SH-SY5Y (cell line): ENCODE data around the gene USP27X.

Experiments
- GATA2 ChIP-seq: IDR thresholded peaks from 2 replicates; pipeline ENCODE4 v1.6.1; 2011; ENCODE audit warnings: mild to moderate bottlenecking, low read depth, low read length
- GATA3 ChIP-seq: IDR thresholded peaks from 2 replicates; pipeline ENCODE4 v1.6.1; 2011; ENCODE audit warnings: low read depth, mild to moderate bottlenecking, low read length, moderate library complexity

The USP27X gene

DNA sequence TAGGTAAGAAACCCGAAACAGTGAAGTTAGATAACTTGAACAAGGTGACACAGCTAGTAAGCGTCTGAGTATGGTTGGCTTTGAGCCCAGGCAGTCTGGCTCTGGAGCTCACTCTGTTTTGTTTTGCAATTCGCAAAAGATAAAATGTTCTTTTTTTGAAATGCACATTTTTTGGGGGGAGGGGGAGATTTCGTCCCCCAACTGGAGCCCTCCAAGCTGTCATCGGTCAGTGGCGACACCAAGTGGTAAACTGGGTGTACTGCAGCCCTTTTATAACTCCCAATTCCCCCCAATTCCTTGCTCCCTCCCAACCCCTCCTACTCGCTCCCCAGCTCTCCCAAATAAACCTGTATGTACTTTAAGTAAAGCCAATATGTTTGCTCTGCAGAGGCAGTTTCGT, 40.3 kb downstream of the USP27X start:
- TF ChIP-seq GATA3 (no peak), GATA2 (no peak)

DNA sequence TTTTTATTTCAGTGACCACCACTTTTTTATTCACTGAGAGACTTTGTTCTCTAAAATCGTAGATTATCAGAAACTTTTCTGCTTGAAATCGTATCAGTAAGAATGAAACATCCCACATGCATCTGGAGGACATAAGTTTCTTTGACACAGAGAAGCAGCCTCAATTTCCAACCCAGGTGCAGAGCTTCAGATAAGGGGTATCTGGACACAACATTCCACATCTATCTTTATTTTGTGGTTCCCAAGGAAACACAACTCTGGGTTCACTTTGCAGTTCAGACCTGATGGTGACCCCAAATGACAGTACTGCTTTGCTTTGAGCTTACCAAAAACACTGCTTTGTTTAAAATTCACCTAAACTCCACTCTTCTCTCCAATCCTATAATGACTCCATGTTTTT, 41.8 kb downstream of the USP27X start:
- no peak for TF ChIP-seq GATA3
- TF ChIP-seq GATA2, result no peak

DNA sequence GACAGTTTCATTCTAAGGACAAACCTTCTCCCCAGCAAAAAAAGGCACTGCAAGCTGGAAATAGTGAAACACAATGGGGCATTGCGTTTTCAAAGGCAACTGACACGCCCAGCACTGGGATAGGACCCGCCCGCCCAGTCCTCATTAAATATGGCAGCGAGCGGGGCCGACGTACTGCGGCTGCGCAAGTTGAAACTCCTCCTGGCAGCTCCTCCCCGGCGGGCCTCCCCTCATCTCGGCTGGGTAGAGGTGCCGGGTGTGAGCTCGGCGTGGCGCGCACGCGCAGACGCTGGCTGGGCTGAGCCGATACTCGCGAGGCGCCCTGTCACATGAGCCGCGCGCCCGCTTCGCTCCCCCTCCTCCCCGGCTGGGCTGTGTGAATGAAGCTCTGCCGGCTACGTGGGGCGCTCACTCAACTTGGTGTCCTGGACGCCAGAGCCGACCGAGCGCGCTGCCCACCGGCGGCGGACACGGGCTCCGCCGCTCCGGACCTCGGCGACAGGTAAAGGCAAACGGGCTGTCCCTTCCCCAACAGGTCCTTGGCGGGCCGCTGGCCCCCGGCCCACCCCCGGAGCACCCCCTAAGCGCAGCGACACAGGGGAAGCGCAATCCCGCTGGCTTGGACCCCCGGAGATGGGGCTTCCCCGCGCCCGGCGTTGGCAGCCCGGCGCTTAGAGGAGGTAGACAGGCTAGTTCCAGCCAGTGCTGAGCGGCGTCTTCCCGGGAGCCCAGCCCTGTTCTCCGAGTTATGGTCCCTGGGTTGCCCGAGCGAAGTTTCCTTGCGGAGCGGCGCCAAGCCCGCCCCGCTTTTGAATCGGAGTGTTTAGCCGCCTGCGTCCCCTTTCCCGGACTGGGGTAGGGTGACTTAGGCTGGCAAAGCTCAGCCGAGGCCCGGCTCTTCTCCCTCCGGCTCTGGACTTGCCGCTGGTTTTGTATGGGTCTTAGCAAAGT, 43.3 kb downstream of the USP27X start, which contains the start of gene CLCN5:
Gene CLCN5 (plus strand): TSS at position 306 of the 951 bp plus-strand sequence. CDS start 2,703 bp downstream, outside the sequence.
- TF ChIP-seq GATA3, result no peak
- no peak for TF ChIP-seq GATA2

DNA sequence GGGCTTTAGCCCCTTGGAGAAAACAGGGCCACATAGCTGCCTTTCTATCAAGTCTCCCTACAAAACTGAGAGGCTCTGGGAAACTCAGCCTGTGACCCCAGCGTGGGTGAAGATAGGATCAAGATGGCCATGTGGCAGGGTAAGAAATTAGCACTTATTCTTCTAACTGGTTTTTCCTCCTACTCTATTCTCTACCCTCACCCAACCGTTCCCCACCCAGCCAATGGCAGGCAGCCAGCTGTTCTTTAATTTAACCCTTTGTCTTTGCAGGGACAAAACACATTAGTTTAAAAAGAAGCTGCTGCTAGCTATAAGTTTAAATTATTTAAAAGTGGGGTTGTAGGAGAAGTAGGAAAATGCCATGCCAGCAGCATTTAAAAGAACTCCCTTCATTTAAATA, 45.9 kb downstream of the USP27X start:
- TF ChIP-seq GATA3, result no peak
- no peak for TF ChIP-seq GATA2

DNA sequence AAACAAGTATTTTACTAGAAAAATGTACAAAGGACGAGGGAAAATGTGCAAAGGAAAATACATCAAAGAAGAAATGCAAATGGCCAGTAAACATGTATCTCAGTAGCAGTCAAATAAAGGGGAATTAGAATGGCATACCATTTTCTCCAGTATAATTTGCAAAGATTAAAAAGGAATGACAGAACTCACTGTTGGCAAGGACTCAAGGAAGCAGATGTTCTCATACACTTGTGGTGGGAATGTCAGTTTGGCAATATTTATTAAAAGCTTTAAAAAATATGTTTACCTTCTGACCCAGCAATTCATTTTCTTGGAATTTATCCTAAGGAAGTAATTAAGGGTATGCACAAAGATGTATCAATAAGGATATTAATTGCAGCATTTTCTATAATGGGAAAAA, 50.8 kb downstream of the USP27X start:
- TF ChIP-seq GATA3 (no peak), GATA2 (no peak)
